ENCODE results near the gene CD36. TPM values are rescaled to one million over a fixed set of nuclear protein-coding genes. Genes with fewer than 3 reads are reported as not detected.

The CD36 gene
- total and polyA plus RNA-seq, 2 experiments from 2014 or later = 0.40 to 1.8 TPM

GRCh38 chr7:80671744-80672143 lies 33.3 kb downstream of the CD36 start:
- no peak overlapping the region for H3K4me2 ChIP-seq
- no peak overlapping the region for H3K4me3 ChIP-seq
- TF ChIP-seq EZH2 (IDR thresholded peaks at IDR 0.05; ENCODE audit: low read depth, unreplicated experiment) = no peak
- no peak for TF ChIP-seq ZNF331 (CRISPR knock-in tag; IDR thresholded peaks at IDR 0.05; ENCODE audit: low read depth)
- TF ChIP-seq NANOG (IDR thresholded peaks at IDR 0.05; ENCODE audit: borderline replicate concordance) = no peak
- no peak for TF ChIP-seq ZNF114 (CRISPR knock-in tag; IDR thresholded peaks at IDR 0.05)
- no peak for TF ChIP-seq CTCF (conservative IDR thresholded peaks at IDR 0.05; ENCODE audit: low read depth in 2 of 2)
- no peak for TF ChIP-seq CREB1 (CRISPR knock-in tag; IDR thresholded peaks at IDR 0.05; ENCODE audit: low read depth)
- TF ChIP-seq STAT1 (IDR thresholded peaks at IDR 0.05; ENCODE audit: unreplicated experiment) = no peak
- TF ChIP-seq REST (IDR thresholded peaks at IDR 0.05; ENCODE audit: unreplicated experiment) = no peak
- no peak for TF ChIP-seq POLR2AphosphoS5 (IDR thresholded peaks at IDR 0.05; ENCODE audit: low read depth)
- no peak for TF ChIP-seq JUNB (IDR thresholded peaks at IDR 0.05; ENCODE audit: unreplicated experiment)
- TF ChIP-seq ZNF462 (CRISPR knock-in tag; IDR thresholded peaks at IDR 0.05) = no peak
- TF ChIP-seq EZH2phosphoT487 (IDR thresholded peaks at IDR 0.05; ENCODE audit: unreplicated experiment) = no peak
- TF ChIP-seq ETS1 (IDR thresholded peaks at IDR 0.05) = no peak
- no peaks in the 10 kb centered on the region for H3K4me1 Mint-ChIP-seq
- H3K9me3 Mint-ChIP-seq = no peaks in the 10 kb centered on the region
- no peaks in the 10 kb centered on the region for H3K36me3 ChIP-seq (ENCODE audit: insufficient read depth)
- no peaks in the 10 kb centered on the region for H3K27me3 ChIP-seq (ENCODE audit: insufficient read depth)
- H3K9me2 ChIP-seq (ENCODE audit: insufficient read depth) = no peaks in the 10 kb centered on the region
- no peaks in the 10 kb centered on the region for H3F3A ChIP-seq (replicated peaks; ENCODE audit: low read depth)
- no peaks in the 10 kb centered on the region for H3K79me2 ChIP-seq (replicated peaks; ENCODE audit: insufficient read depth)
- H2AFZ ChIP-seq = no peak overlapping the region
- no peak for ATAC-seq
- no peak overlapping the region for H3K27ac ChIP-seq (ENCODE audit: low read depth)
- H3K4me1 ChIP-seq (ENCODE audit: insufficient read depth) = no peaks in the 10 kb centered on the region
- no peak for DNase-seq (ENCODE audit: low spot score)
- H3K27me3 Mint-ChIP-seq (ENCODE audit: insufficient read depth, low read depth, poor library complexity) = no peaks in the 10 kb centered on the region
- no peak overlapping the region for H3K27ac Mint-ChIP-seq
- no peaks in the 10 kb centered on the region for H4K20me1 ChIP-seq (replicated peaks; ENCODE audit: insufficient read depth)
- H3K36me3 Mint-ChIP-seq (ENCODE audit: low read depth) = no peaks in the 10 kb centered on the region
- no peak overlapping the region for H3K4me3 Mint-ChIP-seq
